Caco-2 (cell line): ENCODE data around the gene AOPEP. TPM values are rescaled to one million over a fixed set of nuclear protein-coding genes. Genes with fewer than 3 reads are reported as not detected.

Source experiments
- BruUV-seq: library from RNA; stranded (reverse); fragments of 400-500 nt; replicated peaks from 2 replicates; lab custom pipeline; 2021; lab: Mats Ljungman, UMichigan
- CTCF ChIA-PET: fragments of 300-600 bp; sonication (Branson Sonifier 250); formaldehyde crosslinking; loops from one replicate; lab custom pipeline; 2022; ENCODE audit warnings: antibody characterized with exemption; lab: Charles Lee
- POLR2A ChIA-PET: fragments of 300-600 bp; sonication (Branson Sonifier 250); formaldehyde crosslinking; loops from one replicate; lab custom pipeline; 2022; ENCODE audit warnings: antibody characterized with exemption; lab: Charles Lee
- DNase-seq, 2 experiments: peaks; one replicate each; pipeline versions ENCODE4 v3.0.0 to v3.0.0-alpha.2; 2020 to 2022
- H3K27me3 ChIP-seq: replicated peaks from 2 replicates; pipeline ENCODE4 v1.6.0; 2011; ENCODE audit warnings: low read length; ENCODE audit not compliant: control insufficient read depth, insufficient read depth
- H3K36me3 ChIP-seq: 2 replicates; pipeline ENCODE4 v1.5.1; 2011; ENCODE audit warnings: low read length; ENCODE audit not compliant: control insufficient read depth, insufficient read depth
- H3K4me1 ChIP-seq: fragments of 250-450 bp; sonication (Bioruptor Pico); 2 replicates; pipeline ENCODE4 v1.5.1; 2020; ENCODE audit warnings: mild to moderate bottlenecking
- H3K4me3 ChIP-seq: 2 replicates; pipeline ENCODE4 v1.5.1; 2011; ENCODE audit warnings: low read depth, mild to moderate bottlenecking, control low read depth, low read length
- H3K9me3 ChIP-seq: fragments of 250-450 bp; sonication (Bioruptor Pico); 2 replicates; pipeline ENCODE4 v1.5.1; 2020; ENCODE audit warnings: mild to moderate bottlenecking, moderate library complexity
- H3K27ac Mint-ChIP-seq: one replicate; pipeline ENCODE4 v1.8.0; 2022; ENCODE audit warnings: mixed read lengths; ENCODE audit not compliant: unreplicated experiment
- H3K27me3 Mint-ChIP-seq: one replicate; pipeline ENCODE4 v1.8.0; 2022; ENCODE audit warnings: mixed read lengths; ENCODE audit not compliant: insufficient read depth, unreplicated experiment
- H3K36me3 Mint-ChIP-seq: one replicate; pipeline ENCODE4 v1.8.0; 2022; ENCODE audit warnings: mild to moderate bottlenecking, mixed read lengths; ENCODE audit not compliant: insufficient read depth, unreplicated experiment
- H3K4me1 Mint-ChIP-seq: one replicate; pipeline ENCODE4 v1.8.0; 2022; ENCODE audit warnings: low read depth, mixed read lengths; ENCODE audit not compliant: unreplicated experiment
- H3K4me3 Mint-ChIP-seq: one replicate; pipeline ENCODE4 v1.8.0; 2022; ENCODE audit warnings: mild to moderate bottlenecking, moderate library complexity, mixed read lengths; ENCODE audit not compliant: unreplicated experiment
- H3K9me3 Mint-ChIP-seq: one replicate; pipeline ENCODE4 v1.8.0; 2022; ENCODE audit warnings: mixed read lengths; ENCODE audit not compliant: unreplicated experiment
- intact Hi-C: fragments of 100-400 bp; cut with micrococcal nuclease; formaldehyde crosslinking; loops from one replicate; pipeline ENCODE4 v1.10.0; 2022; ENCODE audit not compliant: unreplicated experiment
- total RNA-seq: library from RNA; stranded (reverse); gene quantifications from 2 replicates; pipeline ENCODE4 v1.2.3, GENCODE V29; 2022
- TF ChIP-seq, protein P1 (sequence below), 2 experiments: fragments of 200-600 bp in 1 of 2; IDR thresholded peaks; 1 replicate in 1 of 2; 2 replicates in 1 of 2; pipeline versions ENCODE4 v1.5.1 to v1.8.0; 2011 to 2022; ENCODE audit warnings: antibody characterized with exemption in 1 of 2, control low read depth in 1 of 2, inconsistent platforms in 1 of 2, low read depth in 1 of 2, low read length in 1 of 2, mild to moderate bottlenecking in 1 of 2, moderate library complexity in 1 of 2; ENCODE audit not compliant: insufficient read depth in 1 of 2, severe bottlenecking in 1 of 2, unreplicated experiment in 1 of 2

Gene AOPEP
- total RNA-seq, 1 experiment from 2014 or later: 63.3 TPM

DNA sequence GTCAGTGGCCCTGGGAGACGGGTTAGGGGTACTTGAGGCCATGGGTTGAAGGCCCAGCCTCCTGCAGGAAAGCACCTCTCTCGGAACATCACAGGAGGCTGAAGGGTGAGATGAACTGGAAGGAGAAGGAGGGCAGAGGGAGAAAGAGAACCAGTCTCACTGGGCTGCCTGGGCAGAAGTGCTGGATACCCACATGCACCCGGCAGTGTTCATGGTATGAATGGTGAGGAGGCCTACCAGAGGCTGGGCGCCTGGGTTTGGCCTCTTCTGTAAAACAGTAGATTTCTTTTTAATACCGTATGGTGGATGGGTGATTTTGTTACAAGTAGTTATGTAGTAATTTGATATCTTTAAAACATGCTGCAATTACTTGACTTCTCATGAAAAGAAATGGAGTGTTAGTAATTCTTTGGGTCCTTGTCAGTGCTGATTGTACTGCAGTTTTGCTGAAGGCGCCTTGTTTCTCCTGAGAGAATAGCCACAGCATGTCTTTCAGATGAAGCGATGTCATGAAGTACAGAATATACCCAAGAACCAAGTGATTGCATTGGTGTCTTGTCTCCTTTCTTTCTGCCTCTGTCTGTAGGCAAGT lies 332.4 kb downstream of the AOPEP start:
- ChIA-PET POLR2A (no interaction called here), CTCF (no interaction called here)
- Histone ChIP-seq H3K4me1 (peaks cover 34% of the 10 kb centered on the region), H3K9me3 (no peaks in the 10 kb centered on the region), H3K36me3 (peaks cover 7% of the 10 kb centered on the region; the same call in 1 of the 2 replicates), H3K4me3 (no peak overlapping the region), H3K27me3 (no peaks in the 10 kb centered on the region)
- Mint-ChIP-seq H3K9me3 (no peaks in the 10 kb centered on the region), H3K4me1 (peaks cover 52% of the 10 kb centered on the region), H3K36me3 (peaks cover 60% of the 10 kb centered on the region), H3K4me3 (peak overlapping the region; percentile 18), H3K27ac (peak overlapping the region; percentile 90), H3K27me3 (no peaks in the 10 kb centered on the region)
- TF ChIP-seq, protein P1, sequence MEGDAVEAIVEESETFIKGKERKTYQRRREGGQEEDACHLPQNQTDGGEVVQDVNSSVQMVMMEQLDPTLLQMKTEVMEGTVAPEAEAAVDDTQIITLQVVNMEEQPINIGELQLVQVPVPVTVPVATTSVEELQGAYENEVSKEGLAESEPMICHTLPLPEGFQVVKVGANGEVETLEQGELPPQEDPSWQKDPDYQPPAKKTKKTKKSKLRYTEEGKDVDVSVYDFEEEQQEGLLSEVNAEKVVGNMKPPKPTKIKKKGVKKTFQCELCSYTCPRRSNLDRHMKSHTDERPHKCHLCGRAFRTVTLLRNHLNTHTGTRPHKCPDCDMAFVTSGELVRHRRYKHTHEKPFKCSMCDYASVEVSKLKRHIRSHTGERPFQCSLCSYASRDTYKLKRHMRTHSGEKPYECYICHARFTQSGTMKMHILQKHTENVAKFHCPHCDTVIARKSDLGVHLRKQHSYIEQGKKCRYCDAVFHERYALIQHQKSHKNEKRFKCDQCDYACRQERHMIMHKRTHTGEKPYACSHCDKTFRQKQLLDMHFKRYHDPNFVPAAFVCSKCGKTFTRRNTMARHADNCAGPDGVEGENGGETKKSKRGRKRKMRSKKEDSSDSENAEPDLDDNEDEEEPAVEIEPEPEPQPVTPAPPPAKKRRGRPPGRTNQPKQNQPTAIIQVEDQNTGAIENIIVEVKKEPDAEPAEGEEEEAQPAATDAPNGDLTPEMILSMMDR (IDR thresholded peaks at IDR 0.05; ENCODE audit: insufficient read depth in 1 of 2, low read depth in 1 of 2, low read length in 1 of 2, severe bottlenecking in 1 of 2, unreplicated experiment in 1 of 2): no peak
- BruUV-seq: no TSS peak
- intact Hi-C loops: loop anchor here (5.0 kb wide), 1 partner anchor 392 kb away; no protein-coding TSS in a partner anchor
- DNase-seq: no peak

DNA sequence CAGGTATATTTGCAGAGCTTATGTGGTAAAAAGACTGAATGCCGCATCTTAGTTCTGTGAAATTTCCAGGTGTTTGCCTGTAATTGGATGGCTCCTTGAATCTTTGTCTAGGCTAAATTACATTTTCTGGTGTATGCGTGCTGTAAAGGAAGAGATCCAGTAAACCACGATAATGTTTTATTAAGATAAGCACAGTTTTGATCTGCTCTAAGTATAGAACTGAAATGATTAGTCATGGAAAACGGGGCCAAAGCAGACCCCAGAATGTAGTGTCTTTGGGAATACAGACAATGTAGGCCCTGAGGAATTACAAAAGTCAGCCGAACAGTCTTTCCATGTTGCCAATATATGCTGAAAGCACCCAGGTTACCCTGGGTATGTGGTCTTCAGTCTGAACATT lies 333.7 kb downstream of the AOPEP start:
- BruUV-seq: no TSS peak
- H3K9me3 ChIP-seq: no peaks in the 10 kb centered on the region
- peak overlapping the region; percentile 90 for H3K27ac Mint-ChIP-seq
- H3K27me3 Mint-ChIP-seq: no peaks in the 10 kb centered on the region
- peaks cover 9% of the 10 kb centered on the region; the same call in 1 of the 2 replicates for H3K36me3 ChIP-seq
- CTCF ChIA-PET: no interaction called here
- H3K27me3 ChIP-seq: no peaks in the 10 kb centered on the region
- peaks cover 42% of the 10 kb centered on the region for H3K4me1 ChIP-seq
- H3K4me3 ChIP-seq: no peak overlapping the region
- DNase-seq: no peak
- no peak overlapping the region for H3K4me3 Mint-ChIP-seq
- intact Hi-C loops: no loop called here
- H3K4me1 Mint-ChIP-seq: peaks cover 59% of the 10 kb centered on the region
- H3K36me3 Mint-ChIP-seq: peaks cover 71% of the 10 kb centered on the region
- POLR2A ChIA-PET: interaction anchor here (0.5 kb wide), 1 partner anchor 816 kb away, joined by 3 read pairs; no protein-coding TSS in a partner anchor
- TF ChIP-seq, protein P1 (IDR thresholded peaks at IDR 0.05; ENCODE audit: insufficient read depth in 1 of 2, low read depth in 1 of 2, low read length in 1 of 2, severe bottlenecking in 1 of 2, unreplicated experiment in 1 of 2): no peak
- no peaks in the 10 kb centered on the region for H3K9me3 Mint-ChIP-seq

DNA sequence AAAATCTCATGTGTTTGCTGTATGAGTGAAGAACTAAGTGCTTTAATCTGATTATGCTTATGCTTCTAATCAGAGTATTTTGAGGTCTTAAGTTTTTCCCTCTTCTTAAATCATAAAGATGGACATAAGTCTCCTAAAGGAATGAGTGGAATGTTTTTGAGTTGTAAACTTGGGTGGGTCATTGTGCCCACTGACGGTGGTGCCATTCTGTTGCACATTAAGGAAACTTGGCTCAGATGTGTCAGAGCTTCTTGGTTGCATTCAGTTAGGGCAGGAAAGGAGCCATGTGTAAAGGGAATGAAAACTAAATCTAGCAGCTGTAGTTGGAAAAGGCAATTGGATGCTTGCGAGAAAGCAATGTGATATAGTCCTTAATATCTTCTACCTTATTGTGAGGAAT lies 334.4 kb downstream of the AOPEP start:
- no TSS peak for BruUV-seq
- peaks cover 49% of the 10 kb centered on the region for H3K4me1 ChIP-seq
- intact Hi-C loops: no loop called here
- H3K4me3 ChIP-seq: no peak overlapping the region
- H3K27me3 ChIP-seq: no peaks in the 10 kb centered on the region
- no peaks in the 10 kb centered on the region for H3K9me3 ChIP-seq
- peaks cover 53% of the 10 kb centered on the region for H3K4me1 Mint-ChIP-seq
- peaks cover 9% of the 10 kb centered on the region; the same call in 1 of the 2 replicates for H3K36me3 ChIP-seq
- H3K36me3 Mint-ChIP-seq: peaks cover 70% of the 10 kb centered on the region
- TF ChIP-seq, protein P1 (IDR thresholded peaks at IDR 0.05; ENCODE audit: insufficient read depth in 1 of 2, low read depth in 1 of 2, low read length in 1 of 2, severe bottlenecking in 1 of 2, unreplicated experiment in 1 of 2): no peak
- H3K27me3 Mint-ChIP-seq: no peaks in the 10 kb centered on the region
- CTCF ChIA-PET: no interaction called here
- H3K27ac Mint-ChIP-seq: no peak overlapping the region
- no peak for DNase-seq
- H3K4me3 Mint-ChIP-seq: no peak overlapping the region
- H3K9me3 Mint-ChIP-seq: no peaks in the 10 kb centered on the region
- POLR2A ChIA-PET: no interaction called here
